Fibroblast of skin of scalp (primary cell): ENCODE results near the gene B4GALNT2.
"Not testable (repeated sequence)": the region's sequence is repeated elsewhere in the genome, so short reads cannot be mapped to it uniquely, and the experiment has no call there.

Experiments used
- DNase-seq: peaks from one replicate; pipeline ENCODE4 v3.0.0-alpha.2; 2013

B4GALNT2 gene

DNA sequence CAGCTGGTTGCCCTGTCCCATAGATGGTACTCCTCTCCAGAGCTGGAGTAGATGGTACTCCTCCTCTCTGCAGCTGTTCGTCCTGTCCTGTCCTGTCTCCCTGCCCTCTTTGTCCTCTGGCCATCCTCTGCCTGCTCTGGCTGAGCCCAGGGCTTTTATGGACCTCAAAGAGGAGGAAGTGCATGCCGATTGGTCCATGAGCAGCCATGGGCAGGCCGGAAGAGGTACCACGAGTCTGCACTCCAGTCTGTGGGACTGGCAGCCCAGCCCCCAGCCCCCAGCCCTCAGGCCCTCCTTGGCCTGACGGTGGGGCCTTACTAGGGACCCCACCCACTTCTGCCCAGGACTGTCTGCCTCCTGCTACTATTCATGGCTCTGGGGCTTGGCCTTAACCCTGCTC lies 50.8 kb downstream of the B4GALNT2 start:
- DNase-seq = no peak

DNA sequence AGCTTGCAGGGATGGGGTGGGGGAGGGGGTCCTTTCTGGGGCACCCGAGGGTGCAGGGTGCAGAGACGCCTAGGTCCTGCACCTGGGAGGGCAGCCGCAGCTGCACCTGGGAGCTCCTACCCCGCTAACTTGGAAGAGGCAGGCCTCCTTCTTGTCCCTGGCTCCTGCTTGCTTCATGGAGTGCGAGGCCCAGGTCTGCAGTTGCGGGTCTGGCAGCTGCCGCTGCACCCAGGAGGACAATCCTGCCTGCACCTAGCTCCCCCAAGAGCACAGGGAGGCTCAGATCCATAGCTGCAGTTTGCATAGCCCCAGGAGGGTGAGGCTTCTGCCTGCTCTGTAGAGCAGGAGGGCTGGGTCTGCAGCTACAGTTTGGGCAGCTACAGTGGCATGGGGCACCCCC lies 51.2 kb downstream of the B4GALNT2 start:
- no peak for DNase-seq

DNA sequence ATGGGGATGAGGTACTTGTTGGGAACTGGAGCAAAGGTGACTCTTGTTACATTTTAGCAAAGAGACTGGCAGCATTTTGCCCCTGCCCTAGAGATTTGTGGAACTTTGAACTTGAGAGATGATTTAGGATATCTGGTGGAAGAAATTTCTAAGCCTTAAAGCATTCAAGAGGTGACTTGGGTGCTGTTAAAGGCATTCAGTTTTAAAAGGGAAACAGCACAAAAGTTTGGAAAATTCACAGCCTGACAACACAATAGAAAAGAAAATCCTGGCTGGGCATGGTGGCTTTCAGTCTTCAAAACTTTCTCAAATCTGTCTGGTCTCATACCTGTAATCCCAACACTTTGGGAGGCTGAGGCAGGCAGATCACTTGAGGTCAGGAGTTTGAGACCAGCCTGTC lies 52.0 kb downstream of the B4GALNT2 start:
- not testable (repeated sequence) for DNase-seq

DNA sequence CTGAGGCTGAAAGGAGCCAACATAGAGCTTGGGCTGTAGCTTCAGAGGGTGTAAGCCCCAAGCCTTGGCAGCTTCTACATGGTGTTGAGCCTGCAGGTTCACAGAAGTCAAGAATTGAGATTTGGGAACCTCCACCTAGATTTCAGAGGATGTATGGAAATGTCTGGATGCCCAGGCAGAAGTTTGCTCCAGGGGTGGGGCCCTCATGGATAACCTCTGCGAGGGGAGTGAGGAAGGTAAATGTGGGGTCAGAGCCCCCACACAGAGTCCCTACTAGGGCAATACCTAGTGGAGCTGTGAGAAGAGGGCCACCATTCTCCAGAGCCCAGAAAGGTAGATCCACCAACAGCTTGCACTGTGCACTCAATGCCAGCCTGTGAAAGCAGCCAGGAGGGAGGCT lies 52.8 kb downstream of the B4GALNT2 start:
- not testable (repeated sequence) for DNase-seq

DNA sequence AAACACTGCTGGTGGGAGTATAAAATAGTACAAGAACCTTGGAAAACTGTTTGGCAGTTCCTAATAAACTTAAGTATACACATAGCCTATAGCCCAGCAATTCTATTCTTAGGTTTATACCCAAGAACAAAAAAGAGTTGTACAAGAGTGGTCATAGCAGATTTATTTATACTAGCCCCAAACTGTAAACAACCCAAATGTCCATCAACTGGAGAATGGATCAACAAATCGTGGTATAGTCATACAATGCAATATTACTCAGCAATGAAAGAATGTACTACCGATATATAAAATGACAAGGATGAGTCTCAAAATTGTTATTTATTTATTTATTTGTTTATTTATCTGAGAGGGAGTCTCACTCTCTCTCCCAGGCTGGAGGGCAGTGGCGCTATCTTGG lies 54.7 kb downstream of the B4GALNT2 start:
- no peak for DNase-seq

DNA sequence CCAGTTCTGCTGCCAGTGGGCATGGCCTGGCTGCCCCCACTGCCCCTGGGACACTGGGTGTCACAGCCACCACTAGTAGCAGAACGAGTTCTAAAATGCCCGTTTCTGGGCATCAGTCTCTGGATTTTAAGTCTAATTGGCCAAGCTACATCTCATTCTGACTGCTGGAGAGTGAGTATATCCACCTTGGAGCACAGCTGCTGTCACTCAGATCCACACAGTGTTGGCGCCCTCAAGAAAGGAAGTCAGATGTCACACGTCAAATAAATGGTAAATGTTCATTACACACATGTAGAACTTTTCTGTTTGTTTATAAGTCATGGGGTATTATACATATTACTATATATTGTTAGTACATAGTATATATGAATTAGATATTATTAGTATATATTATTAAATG lies 58.4 kb downstream of the B4GALNT2 start:
- DNase-seq = no peak

DNA sequence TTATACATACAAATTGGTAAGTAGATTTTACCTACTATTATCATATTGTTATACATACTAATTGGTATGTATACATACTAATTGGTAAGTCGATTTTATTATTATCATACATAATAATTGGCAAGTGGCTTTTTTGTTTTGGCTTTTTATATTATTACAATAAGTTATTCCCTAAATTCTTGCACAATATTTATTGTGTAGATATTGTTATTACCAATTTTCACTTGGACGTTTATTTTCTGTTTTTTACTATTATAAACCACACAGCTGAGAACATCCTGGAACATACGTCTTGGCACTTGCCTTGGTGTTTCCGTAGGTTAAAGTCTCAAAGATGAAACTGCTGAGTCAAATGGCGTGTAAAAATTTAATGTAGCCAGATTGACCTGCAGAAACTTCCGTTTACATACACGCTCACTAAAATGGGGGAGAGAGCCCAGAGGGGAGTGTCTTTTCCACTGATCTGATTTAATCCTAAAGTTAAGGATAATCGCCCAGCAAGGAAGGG lies 58.9 kb downstream of the B4GALNT2 start:
- no peak for DNase-seq

DNA sequence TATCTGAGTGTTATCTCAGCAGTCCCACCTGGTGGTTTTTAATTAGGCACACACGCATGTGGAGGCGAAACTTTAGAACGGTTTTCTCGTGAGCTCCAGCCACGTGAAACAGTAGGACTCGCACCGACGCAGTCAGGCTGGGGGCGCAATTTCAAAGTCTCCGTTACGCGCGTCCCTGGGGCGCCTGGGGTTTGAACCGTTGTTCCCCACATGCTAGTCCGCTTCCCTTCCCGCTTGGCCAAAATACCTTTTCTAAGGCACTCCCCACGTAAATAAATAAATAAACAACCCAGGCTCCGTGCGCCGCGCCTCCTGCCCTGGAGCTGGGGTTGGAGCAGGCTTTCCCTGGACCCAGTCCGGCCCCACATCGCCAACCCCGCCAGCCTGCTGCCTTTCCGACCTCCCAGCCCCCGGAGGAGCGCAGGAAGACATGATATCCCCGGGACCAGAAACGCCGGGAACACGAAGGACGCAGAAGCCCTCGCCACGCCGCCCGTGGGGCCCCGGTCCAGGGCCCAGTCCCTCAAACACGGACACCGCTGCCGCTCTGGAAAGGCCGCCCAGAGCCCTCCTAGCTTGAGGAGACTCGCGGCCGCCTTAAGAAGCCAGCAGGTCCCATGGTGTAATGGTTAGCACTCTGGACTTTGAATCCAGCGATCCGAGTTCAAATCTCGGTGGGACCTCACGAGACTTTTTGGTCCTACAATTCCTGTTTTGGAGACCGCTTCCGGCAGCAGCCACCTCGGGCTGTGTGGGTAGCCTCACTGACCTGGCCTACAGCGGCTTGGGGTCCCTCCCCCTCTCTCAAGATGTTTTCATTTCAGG lies 59.6 kb downstream of the B4GALNT2 start:
- peak; percentile 83 for DNase-seq

DNA sequence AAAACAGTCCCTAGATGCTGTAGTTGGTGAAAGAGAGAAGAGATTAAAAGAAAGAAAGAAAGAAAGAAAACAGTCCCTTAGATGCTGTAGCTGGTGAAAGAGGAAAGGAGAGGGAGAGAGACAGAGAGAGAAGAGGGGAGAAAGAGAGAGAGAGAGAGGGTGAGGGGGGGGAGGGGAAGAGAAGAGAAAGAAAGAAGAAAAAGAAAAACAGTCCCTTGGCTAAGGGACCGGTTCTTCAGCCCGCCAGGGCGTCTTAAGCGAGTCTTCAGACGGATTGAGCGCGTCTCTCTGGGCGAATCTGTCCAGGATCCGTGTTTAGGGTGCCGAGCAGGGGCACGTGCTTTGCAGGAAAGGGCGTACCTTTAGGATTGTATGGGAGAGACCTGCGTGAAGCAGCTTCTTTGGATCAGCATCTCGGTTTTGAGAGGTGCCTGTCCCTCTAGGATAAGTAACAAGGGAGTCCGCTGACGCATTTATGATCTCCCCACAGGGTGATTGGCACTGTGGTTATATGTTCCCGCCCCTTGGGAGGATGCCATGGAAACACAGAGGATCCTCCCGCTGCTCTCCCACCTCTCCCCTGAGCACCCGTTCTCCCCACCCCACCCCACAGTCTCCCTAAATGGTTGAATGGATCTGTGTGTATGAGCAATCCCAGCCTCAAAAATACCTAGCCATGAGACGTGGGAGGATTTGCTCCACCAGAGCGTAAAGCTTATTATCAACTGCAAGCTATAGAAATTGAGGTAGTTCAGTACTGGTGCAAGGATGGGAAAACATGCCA lies 61.1 kb downstream of the B4GALNT2 start:
- DNase-seq = peak; percentile 59

DNA sequence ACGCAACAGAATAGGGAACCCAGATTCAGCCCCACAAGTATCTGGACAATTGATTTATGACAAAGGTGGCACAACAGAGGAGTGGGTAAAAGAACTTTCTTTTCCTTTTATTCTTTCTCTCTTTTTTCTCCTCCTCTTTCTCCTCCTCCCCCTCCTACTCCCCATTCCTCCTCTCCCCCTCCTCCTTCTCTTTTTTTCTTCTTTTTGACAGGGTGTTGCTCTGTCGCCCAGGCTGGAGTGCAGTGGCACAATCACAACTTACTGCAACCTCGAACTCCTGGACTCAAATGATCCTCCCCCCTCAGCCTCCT lies 61.7 kb downstream of the B4GALNT2 start:
- DNase-seq = no peak

DNA sequence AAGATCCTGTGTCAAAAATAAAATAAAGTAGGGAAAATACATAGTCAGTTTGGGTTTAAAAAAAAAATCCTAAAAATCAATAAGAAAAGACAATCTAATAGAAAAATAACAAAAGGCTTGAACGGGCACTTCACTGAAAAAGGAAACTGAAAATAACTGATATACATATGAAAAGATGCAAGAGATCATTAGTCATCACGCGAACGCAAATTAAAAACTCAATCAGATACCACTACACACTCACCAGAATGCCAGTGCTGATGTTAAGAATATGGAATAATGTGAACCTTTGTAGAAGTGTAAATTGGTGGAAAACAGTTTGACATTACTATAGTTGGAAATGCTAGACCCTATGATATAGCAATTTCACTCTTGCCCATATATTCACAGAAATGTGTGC lies 63.2 kb downstream of the B4GALNT2 start:
- DNase-seq = no peak

DNA sequence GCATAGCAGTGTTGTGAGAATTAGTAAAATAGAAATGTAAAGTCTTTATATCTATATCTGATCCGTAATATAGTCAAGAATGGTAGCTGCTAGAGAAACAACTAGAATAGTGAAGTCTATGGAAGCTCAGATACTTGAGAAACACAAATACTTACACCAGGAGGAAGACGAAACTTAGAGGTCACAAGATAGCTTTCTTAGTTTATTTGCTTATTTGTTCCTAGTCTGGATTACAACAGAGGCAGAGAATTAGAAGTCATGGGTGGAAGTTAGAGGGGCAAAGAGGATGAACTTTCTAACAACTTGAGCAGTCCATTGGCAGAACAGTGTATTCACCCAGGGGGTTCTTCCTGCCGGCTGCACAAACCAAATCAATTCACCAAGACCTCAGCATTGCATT lies 64.0 kb downstream of the B4GALNT2 start:
- DNase-seq = no peak

DNA sequence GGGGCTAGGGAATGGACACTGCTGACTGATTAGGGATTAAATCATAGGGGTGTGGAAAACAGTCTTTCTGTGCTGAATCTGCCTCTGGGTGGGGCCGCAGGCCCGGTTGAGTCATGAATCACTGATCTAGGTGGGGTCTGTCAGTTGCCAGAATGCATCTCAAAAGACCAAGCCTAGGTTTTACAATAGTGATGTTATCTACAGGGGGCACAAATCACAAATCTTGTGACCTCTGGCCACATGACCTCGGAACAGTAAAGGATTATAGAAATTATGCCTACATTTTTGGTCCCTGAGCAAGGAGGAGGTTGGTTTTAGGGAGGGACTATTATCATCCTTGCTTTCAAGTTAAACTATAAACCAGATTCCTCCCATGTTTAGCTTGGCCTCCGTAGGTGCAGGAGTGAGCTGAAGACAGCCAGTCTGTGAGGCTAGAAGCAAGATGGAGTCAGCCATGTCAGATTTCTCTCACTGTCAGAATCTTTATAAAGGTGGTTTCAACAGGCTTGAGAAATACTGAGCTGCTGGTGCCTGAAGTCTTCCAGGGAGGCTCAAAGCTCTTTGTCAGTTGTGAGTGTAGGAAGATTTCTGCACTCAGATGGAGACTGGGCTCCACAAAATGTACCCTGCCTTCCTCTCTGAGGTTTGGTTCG lies 64.9 kb downstream of the B4GALNT2 start:
- DNase-seq = no peak

DNA sequence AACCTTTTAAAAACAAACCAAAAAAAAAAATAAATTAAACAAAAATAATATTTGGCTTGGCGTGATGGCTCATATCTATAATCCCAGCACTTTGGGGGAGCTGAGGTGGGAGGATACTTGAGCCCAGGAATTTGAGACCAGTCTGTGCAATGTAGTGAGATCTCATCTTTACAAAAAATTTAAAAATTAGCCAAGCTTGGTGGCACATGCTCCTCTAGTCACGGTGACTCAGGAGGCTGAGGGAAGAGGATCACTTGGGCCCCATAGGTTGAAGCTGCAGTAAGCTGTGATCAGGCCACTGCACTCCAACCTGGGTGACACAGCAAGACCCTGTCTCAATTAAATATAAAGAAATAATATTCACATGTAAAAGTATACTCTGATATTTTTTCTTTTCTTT lies 65.6 kb downstream of the B4GALNT2 start:
- no peak for DNase-seq

DNA sequence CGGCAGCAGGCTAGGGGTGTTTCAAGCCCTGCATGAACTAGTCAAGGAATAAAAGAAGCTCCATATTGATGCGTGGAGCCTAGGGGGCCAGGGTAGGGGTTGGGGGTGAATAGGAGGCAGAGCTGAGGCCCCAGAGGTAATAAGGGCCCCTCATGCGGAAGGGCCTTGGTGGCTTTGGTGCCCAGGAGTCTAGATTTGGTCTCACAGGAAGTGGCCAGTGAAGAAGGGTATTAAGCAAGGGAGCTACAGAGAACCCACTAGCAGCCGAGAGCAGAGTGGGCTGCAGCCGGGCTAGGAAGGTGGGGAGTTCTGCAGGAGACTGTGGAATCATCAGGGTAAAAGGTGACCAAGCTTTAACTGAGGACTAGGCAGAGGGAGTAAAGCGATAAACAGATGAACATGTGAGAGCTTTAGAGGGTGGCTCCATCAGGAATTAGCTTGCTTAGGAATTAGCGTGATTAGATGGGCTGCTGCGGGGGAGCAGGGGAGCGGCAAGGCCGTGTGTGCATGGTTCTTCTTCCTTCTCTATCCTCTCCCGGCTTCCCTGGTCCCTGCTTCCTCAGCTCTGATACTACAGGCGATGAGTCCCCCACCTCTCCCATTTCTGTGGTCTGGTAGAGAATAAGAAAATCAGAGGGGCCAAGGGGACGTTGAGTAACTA lies 68.0 kb downstream of the B4GALNT2 start:
- DNase-seq = no peak

DNA sequence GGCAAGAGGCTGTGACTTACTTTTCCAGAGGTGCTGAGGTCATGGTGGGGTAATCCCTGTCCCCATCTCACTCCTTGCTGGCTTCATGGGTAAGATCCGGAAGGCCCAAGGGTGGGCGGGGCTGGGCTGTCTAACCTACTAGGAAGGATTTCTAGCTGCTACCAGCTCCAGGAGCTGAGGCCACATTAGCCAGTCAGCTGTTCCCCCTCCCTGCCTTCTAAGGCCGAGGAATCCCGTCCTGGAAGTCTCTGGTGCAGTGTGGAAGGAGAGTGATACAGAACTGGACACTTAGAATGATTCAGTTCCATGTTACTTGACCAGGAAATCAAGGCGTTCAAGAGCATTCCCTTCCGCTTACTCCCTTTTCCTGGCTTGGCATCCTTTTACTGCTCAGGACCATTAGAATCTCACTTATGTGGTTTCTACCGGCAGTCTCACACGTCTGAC lies 68.9 kb downstream of the B4GALNT2 start:
- DNase-seq = peak; percentile 27

DNA sequence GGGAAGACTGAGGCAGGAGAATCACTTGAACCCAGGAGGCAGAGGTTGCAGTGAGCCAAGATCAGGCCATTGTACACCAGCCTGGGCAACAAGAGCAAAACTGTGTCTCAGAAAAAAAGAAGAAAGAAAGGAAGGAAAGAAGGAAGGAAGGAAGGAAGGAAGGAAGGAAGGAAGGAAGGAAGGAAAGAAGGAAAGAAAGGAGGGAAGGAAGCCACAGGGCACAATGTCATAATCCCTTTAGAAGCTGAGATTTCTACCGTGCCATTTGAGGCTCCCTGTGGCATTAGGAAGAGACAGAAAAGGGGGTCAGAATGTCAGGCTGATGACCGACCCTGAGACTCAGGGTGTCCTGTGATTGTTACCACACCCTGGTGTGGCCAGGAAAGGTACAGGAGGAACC lies 71.2 kb downstream of the B4GALNT2 start:
- no peak for DNase-seq

DNA sequence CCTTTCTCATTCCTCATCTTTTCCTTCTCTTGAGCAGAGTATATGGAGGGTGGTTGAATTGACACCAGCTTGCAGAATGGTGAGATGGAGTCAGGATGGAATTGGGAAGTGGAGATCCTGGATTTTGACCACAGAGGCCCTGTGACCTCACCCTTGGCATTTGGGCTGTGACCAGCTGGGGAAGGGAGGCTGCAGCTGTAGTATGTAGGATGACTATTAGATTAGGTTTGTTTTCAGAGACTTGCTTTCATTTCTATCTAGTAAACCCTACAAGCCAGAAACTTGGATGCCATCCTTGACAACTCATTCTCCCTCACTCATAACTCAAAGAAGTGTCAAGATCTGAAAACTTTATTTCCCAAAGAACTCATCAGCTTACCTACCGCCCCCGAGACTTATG lies 71.9 kb downstream of the B4GALNT2 start:
- DNase-seq = no peak

DNA sequence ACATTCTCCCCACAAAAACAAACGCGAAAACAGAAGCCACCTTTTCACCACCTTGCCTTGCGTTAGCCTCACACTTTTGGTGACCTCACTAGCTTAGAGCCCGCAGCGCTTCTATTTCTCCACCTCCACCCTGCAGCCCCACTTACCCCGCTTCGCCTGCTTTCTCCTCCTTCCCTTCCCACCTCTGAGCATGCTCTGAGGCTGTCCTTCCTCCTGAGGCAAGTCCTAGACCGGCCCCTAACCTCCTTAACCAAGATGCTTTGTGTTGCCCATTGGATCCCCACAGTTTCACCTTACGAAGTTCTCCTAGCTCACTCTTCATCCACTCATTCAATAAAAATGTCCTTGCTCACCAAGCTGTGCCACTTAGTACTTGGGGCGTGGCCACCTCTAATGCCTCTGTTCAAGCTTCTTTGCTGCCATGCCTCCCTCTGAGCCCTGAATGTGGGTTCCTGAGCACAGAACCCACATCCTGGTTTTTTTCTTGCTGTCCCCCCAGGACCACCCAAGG lies 76.5 kb downstream of the B4GALNT2 start:
- no peak for DNase-seq

DNA sequence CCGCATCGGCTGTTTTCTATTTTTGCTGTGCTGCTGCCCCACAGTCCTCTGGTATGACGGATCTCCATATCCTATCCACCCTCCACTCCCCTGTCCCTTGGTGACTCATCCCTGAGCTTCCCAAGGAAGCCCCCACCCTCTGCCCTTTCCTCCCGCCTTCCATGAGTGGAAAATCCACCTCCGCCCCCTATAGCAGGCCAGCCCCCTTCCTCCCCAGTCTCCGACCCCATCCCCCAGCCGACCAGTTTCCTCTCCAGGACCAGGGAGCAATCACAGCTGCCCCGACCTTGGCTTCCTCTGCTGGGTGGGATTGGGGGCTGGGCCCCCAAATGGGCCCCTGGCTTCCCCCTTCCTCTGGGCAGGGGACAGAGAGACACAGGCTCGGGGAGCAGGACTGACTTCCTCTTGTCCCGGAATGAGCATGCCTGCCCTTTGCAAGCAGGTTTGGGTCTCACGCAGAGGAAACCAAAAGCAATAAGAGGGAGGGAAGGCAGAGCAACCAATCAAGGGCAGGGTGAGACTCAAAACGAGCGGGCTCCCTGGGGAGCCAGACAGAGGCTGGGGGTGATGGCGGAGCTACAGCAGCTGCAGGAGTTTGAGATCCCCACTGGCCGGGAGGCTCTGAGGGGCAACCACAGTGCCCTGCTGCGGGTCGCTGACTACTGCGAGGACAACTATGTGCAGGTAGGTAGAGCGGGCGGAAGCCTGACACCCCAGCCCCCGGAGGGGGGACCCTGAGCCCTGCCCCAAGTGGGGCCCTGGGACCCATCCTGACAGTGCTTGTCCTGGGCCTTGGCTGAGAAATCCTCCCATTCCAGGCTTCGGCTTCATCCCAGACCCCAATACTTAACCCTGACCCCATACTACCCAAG lies 77.8 kb downstream of the B4GALNT2 start, which contains the start of the genes ABI3 and GNGT2:
ABI3 (plus strand) TSS at position 550 of the 872 bp plus-strand sequence; CDS start at position 568, 18 bp downstream.
GNGT2 (minus strand) TSS at position 417 of the 872 bp plus-strand sequence. CDS start 3,152 bp downstream, outside the sequence.
- DNase-seq = peak; percentile 66

DNA sequence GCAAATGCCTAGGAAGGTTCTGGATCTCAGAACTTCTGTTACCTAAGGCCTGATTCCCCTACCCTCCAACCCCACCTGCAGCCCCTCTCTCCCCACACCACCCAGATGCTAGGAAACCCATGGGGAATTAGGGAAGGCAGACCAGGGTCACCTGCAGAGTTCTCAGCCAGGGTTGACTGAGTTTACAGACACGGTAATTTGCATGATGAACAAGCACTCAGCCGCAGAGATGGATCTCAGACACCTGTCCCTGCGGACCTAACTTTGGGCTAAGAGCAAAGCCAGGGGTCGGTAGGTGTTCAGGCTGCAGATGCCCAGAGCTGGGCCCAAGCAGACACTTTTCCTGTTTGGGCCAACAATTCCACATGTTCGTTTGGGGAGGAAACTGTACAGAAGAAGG lies 80.8 kb downstream of the B4GALNT2 start:
- DNase-seq = no peak
